ENCODE data around the gene AKAP8L.

- TF ChIP-seq CTCF (conservative IDR thresholded peaks at IDR 0.05 in 1 of 2, IDR thresholded peaks at IDR 0.05 in 1 of 2; ENCODE audit: low read depth in 1 of 2, low read length in 2 of 2) = no peak
- TF ChIP-seq EZH2 (IDR thresholded peaks at IDR 0.05; ENCODE audit: low read length, missing control alignments) = no peak
Measured at GRCh38 chr19:15438124-15438496, 19.3 kb upstream of the AKAP8L start.

All from fibroblast of lung (primary cell).